H1 (cell line): ENCODE measurements around the gene KRTAP4-1. TPM values are rescaled to one million over a fixed set of nuclear protein-coding genes. Genes with fewer than 3 reads are reported as not detected.

Experiments
- CBX8 ChIP-seq: fragments of 300-800, 300-1000 bp; sonication (generic); IDR thresholded peaks from 2 replicates; pipeline ENCODE4 v1.7.1; 2016; ENCODE audit warnings: low read depth, low read length, borderline replicate concordance
- PHF8 ChIP-seq: fragments of 200-600 bp; sonication (generic); conservative IDR thresholded peaks from 2 replicates; pipeline ENCODE4 v1.7.1; 2012; ENCODE audit warnings: low read depth, mild to moderate bottlenecking, inconsistent platforms, low read length, moderate library complexity
- polyA plus RNA-seq, 7 experiments: library from polyadenylated mRNA; depleted of rRNA in 3 of 7; stranded (reverse) in 5 of 7; unstranded in 2 of 7; fragments of >200 nt in 5 of 7; fragments of 200-250 nt in 2 of 7; gene quantifications; 1 replicate in 5 of 7; 2 replicates in 1 of 7; 4 replicates in 1 of 7; pipeline versions ENCODE4 v1.2.1 to v1.2.3, GENCODE V29; 2011 to 2013; ENCODE audit warnings: missing spikeins in 2 of 7, mixed read lengths in 2 of 7
- total RNA-seq: library from RNA; stranded (reverse); fragmentation: NEBNext Ultra II Directional; extraction: Animal tissue kit (Norgen Biotek cat#: 25700); gene quantifications from 2 replicates; pipeline ENCODE4 v1.2.1, GENCODE V29; 2021

KRTAP4-1 gene
- total and polyA plus RNA-seq, 2 of the 8 experiments (the other 6 are each of a cell fraction or from before 2014, with no cell fraction given): not detected

DNA sequence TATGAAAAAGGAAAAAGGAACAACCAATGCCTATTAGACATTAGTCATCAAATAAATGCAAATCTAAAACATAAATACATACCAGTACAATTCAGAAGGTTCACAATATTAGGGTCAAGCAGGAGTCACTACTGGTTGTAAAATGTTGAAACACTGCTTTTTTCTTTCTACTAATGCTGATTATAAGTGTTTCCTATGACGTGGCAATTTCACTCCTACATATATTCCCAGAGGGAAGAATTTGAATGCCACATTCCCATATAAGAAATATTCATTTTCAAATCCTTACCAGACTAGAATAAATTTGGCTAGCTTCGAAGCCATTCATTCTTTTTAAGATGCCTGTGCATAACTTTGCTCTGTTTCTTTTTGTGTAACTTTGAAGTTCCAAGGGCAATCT is 39.1 kb upstream of the KRTAP4-1 start (continued):
- no peak for TF ChIP-seq PHF8
- no peak for TF ChIP-seq CBX8
